GM18505 (cell line): ENCODE results near the gene SMOC2.

Experiments used
- ATAC-seq: cut with Tn5 transposase; IDR thresholded peaks from one replicate; pipeline ENCODE4 v1.9.1; 2021; ENCODE audit not compliant: unreplicated experiment
- POLR2A ChIP-seq: IDR thresholded peaks from 4 replicates; pipeline ENCODE4 v1.6.1; 2011; ENCODE audit warnings: borderline replicate concordance; ENCODE audit not compliant: insufficient read depth, insufficient read length; ENCODE audit errors: extremely low read depth

The SMOC2 gene

GRCh38 chr6:168410554-168411011 lies 30.4 kb upstream of the SMOC2 start:
- TF ChIP-seq POLR2A: no peak
- ATAC-seq: no peak

GRCh38 chr6:168411130-168411529 lies 29.9 kb upstream of the SMOC2 start:
- ATAC-seq: no peak
- no peak for TF ChIP-seq POLR2A

- no peak for ATAC-seq
- TF ChIP-seq POLR2A: no peak
These were observed 29.2 kb upstream of the SMOC2 start for GRCh38 chr6:168411793-168412192.

GRCh38 chr6:168412456-168412855 lies 28.5 kb upstream of the SMOC2 start:
- no peak for TF ChIP-seq POLR2A
- ATAC-seq: no peak

GRCh38 chr6:168413018-168413720 lies 27.8 kb upstream of the SMOC2 start:
- ATAC-seq: no peak
- TF ChIP-seq POLR2A: no peak

- ATAC-seq: no peak
- TF ChIP-seq POLR2A: no peak
These were observed 27.1 kb upstream of the SMOC2 start for GRCh38 chr6:168413856-168414255.

- TF ChIP-seq POLR2A: no peak
- ATAC-seq: no peak
These were observed 26.5 kb upstream of the SMOC2 start for GRCh38 chr6:168414336-168415097.

- ATAC-seq: no peak
- TF ChIP-seq POLR2A: no peak
These were observed 25.6 kb upstream of the SMOC2 start for GRCh38 chr6:168415098-168415992.

- no peak for ATAC-seq
- no peak for TF ChIP-seq POLR2A
These were observed 24.9 kb upstream of the SMOC2 start for GRCh38 chr6:168415993-168416530.

- no peak for ATAC-seq
- TF ChIP-seq POLR2A: no peak
These were observed 24.5 kb upstream of the SMOC2 start for GRCh38 chr6:168416531-168416930.

GRCh38 chr6:168417191-168417590 lies 23.8 kb upstream of the SMOC2 start:
- ATAC-seq: no peak
- no peak for TF ChIP-seq POLR2A

- TF ChIP-seq POLR2A: no peak
- ATAC-seq: no peak
These were observed 23.1 kb upstream of the SMOC2 start for GRCh38 chr6:168417679-168418557.
